Hepatocyte (in vitro differentiated cells): ENCODE data around the gene BCAS3. TPM values are rescaled to one million over a fixed set of nuclear protein-coding genes. Genes with fewer than 3 reads are reported as not detected.

Experiments used
- DNase-seq: peaks from one replicate; pipeline ENCODE4 v3.0.0-alpha.2; 2016; ENCODE audit warnings: low spot score
- H2AFZ ChIP-seq: fragments of 200-600 bp; sonication (generic); 2 replicates; pipeline ENCODE4 v1.6.0; 2016; ENCODE audit warnings: antibody characterized with exemption, mild to moderate bottlenecking
- H3K27ac ChIP-seq: fragments of 200-600 bp; sonication (generic); 2 replicates; pipeline ENCODE4 v1.5.1; 2016; ENCODE audit warnings: mild to moderate bottlenecking
- H3K27me3 ChIP-seq: fragments of 200-600 bp; sonication (generic); 2 replicates; pipeline ENCODE4 v1.6.1; 2016
- H3K36me3 ChIP-seq: fragments of 200-600 bp; sonication (generic); replicated peaks from 2 replicates; pipeline ENCODE4 v1.5.1; 2016; ENCODE audit warnings: low read depth; ENCODE audit not compliant: insufficient read depth
- H3K4me1 ChIP-seq: fragments of 200-600 bp; sonication (generic); 2 replicates; pipeline ENCODE4 v1.5.1; 2016; ENCODE audit warnings: mild to moderate bottlenecking, moderate library complexity; ENCODE audit not compliant: insufficient read depth
- H3K4me2 ChIP-seq: fragments of 200-600 bp; sonication (generic); 2 replicates; pipeline ENCODE4 v1.6.0; 2016
- H3K4me3 ChIP-seq: fragments of 200-600 bp; sonication (generic); 2 replicates; pipeline ENCODE4 v1.5.1; 2016; ENCODE audit warnings: mild to moderate bottlenecking
- H3K79me2 ChIP-seq: fragments of 200-600 bp; sonication (generic); 2 replicates; pipeline ENCODE4 v1.6.0; 2017; ENCODE audit warnings: mild to moderate bottlenecking
- H3K9me2 ChIP-seq: fragments of 200-600 bp; sonication (generic); replicated peaks from 2 replicates; pipeline ENCODE4 v1.6.0; 2017; ENCODE audit warnings: mild to moderate bottlenecking; ENCODE audit not compliant: insufficient read depth
- H3K9me3 ChIP-seq: fragments of 200-600 bp; sonication (generic); 2 replicates; pipeline ENCODE4 v1.5.1; 2016; ENCODE audit warnings: low read depth, mild to moderate bottlenecking
- H4K20me1 ChIP-seq: fragments of 200-600 bp; sonication (generic); 2 replicates; pipeline ENCODE4 v1.6.0; 2016; ENCODE audit warnings: mild to moderate bottlenecking; ENCODE audit not compliant: insufficient read depth, poor library complexity, severe bottlenecking
- EZH2 ChIP-seq: fragments of 200-600 bp; sonication (generic); IDR thresholded peaks from 2 replicates; pipeline ENCODE4 v1.6.1; 2016; ENCODE audit warnings: antibody characterized with exemption, mild to moderate bottlenecking, borderline replicate concordance
- EZH2phosphoT487 ChIP-seq: fragments of 200-600 bp; sonication (generic); IDR thresholded peaks from one replicate; pipeline ENCODE4 v1.6.1; 2018; ENCODE audit warnings: antibody characterized with exemption, mild to moderate bottlenecking, low read depth, moderate library complexity; ENCODE audit not compliant: unreplicated experiment, severe bottlenecking
- WGBS: methylation state at CpG from one replicate; pipeline ENCODE4 v1.1.6; 2016; ENCODE audit warnings: low lambda C conversion rate; ENCODE audit errors: missing lambda C conversion rate; 5-methylcytosine and 5-hydroxymethylcytosine counted together
- polyA plus RNA-seq: library from polyadenylated mRNA; unstranded; fragments of >200 nt; fragmentation: Nextera tagmentation; extraction: Ambion mirVana; gene quantifications from 2 replicates; pipeline ENCODE4 v1.2.1, GENCODE V29; 2016
- total RNA-seq: library from RNA; depleted of rRNA; stranded (reverse); fragments of >200 nt; gene quantifications from 2 replicates; pipeline ENCODE4 v1.2.3, GENCODE V29; 2014
- TF ChIP-seq, protein P1 (sequence below): fragments of 200-600 bp; sonication (generic); IDR thresholded peaks from 2 replicates; pipeline ENCODE4 v1.5.1; 2016; ENCODE audit warnings: antibody characterized with exemption, mild to moderate bottlenecking; ENCODE audit not compliant: poor library complexity

Gene BCAS3
- total and polyA plus RNA-seq, 2 experiments from 2014 or later, result 16.5 to 58.8 TPM

DNA sequence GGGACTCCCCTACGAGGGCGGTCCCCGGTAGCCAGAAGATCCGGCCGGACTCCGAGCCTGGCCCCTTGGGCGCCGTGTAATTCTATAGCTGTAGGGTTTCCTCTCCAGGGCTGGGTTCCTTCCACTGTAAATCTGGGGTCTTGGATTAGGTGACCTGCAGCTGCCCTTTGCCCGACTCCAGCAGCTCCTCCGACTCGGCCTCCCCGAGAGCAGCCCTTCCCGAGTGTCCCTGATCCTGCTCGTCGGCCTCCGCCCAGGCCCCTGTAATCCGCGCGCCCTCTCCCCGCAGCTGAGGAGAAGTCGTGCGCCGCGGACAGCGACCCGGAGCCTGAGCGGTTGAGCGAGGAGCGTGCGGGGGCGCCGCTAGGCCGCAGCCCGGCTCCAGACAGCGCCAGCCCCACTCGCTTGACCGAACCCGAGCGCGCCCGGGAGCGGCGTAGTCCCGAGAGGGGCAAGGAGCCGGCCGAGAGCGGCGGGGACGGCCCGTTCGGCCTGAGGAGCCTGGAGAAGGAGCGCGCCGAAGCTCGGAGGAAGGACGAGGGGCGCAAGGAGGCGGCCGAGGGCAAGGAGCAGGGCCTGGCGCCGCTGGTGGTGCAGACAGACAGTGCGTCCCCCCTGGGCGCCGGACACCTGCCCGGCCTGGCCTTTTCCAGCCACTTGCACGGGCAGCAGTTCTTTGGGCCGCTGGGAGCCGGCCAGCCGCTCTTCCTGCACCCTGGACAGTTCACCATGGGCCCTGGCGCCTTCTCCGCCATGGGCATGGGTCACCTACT is 727.4 kb downstream of the BCAS3 start:
- Histone ChIP-seq H2AFZ (no peak overlapping the region), H3K79me2 (peaks cover 86% of the 10 kb centered on the region), H3K9me3 (no peaks in the 10 kb centered on the region), H3K27ac (peak overlapping the region; percentile 99), H3K4me3 (peak overlapping the region; percentile 65), H3K4me1 (peaks cover 21% of the 10 kb centered on the region), H3K27me3 (peaks cover 75% of the 10 kb centered on the region), H4K20me1 (peaks cover 24% of the 10 kb centered on the region), H3K36me3 (no peaks in the 10 kb centered on the region), H3K4me2 (peak overlapping the region; percentile 99), H3K9me2 (no peaks in the 10 kb centered on the region)
- TF ChIP-seq, protein P1, sequence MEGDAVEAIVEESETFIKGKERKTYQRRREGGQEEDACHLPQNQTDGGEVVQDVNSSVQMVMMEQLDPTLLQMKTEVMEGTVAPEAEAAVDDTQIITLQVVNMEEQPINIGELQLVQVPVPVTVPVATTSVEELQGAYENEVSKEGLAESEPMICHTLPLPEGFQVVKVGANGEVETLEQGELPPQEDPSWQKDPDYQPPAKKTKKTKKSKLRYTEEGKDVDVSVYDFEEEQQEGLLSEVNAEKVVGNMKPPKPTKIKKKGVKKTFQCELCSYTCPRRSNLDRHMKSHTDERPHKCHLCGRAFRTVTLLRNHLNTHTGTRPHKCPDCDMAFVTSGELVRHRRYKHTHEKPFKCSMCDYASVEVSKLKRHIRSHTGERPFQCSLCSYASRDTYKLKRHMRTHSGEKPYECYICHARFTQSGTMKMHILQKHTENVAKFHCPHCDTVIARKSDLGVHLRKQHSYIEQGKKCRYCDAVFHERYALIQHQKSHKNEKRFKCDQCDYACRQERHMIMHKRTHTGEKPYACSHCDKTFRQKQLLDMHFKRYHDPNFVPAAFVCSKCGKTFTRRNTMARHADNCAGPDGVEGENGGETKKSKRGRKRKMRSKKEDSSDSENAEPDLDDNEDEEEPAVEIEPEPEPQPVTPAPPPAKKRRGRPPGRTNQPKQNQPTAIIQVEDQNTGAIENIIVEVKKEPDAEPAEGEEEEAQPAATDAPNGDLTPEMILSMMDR, result no peak
- TF ChIP-seq EZH2 (peak; percentile 65), EZH2phosphoT487 (peak; percentile 56)
- no peak for DNase-seq
- WGBS, result 19% methylated on average over 71 of the region's 71 CpGs

DNA sequence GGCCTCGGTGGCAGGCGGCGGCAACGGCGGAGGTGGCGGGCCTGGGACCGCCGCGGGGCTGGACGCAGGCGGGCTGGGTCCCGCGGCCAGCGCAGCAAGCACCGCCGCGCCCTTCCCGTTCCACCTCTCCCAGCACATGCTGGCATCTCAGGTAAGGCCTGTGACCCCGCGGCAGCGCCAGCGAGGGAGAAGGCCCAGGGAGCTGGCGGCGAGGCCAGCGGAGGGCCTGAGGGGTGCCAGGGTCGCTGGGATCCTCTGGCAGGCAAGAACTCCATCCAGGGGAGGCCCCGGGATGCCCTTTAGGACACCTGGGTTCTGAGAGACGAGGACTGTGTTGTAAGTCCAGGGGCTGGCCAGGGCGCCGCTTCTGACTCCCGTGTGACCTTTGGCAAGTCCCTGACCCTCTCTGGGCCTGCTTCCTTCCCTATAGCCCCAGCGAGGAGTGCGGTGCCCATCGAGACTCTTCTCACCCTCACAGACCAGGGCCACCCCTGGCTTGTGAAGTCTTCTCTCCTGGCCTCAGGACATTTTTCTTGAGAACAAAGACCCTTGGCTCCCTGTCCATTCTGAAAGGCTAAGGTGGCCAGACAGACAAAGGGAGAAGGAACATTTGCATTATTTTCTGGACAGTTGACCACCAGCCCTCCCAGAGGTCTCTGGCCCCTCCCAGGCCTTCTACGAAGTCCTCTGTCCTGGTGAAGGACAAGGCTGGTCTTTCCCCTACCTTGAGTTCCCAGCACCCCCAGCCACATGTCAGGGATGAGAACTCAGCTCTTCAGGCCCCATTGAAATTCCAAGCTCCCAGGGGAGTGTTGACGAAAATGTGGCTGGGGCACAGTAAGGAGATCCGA is 728.3 kb downstream of the BCAS3 start:
- Histone ChIP-seq H3K4me2 (peak overlapping the region; percentile 99), H3K27me3 (peaks cover 70% of the 10 kb centered on the region), H2AFZ (no peak overlapping the region), H3K4me1 (peaks cover 27% of the 10 kb centered on the region), H3K79me2 (peaks cover 80% of the 10 kb centered on the region), H3K4me3 (no peak overlapping the region), H4K20me1 (peaks cover 20% of the 10 kb centered on the region), H3K36me3 (no peaks in the 10 kb centered on the region), H3K9me2 (no peaks in the 10 kb centered on the region), H3K27ac (peak overlapping the region; percentile 99), H3K9me3 (no peaks in the 10 kb centered on the region)
- 36% methylated on average over 37 of the region's 37 CpGs for WGBS
- DNase-seq, result no peak
- no peak for TF ChIP-seq EZH2phosphoT487
- TF ChIP-seq, protein P1, result no peak
- TF ChIP-seq EZH2, result no peak

DNA sequence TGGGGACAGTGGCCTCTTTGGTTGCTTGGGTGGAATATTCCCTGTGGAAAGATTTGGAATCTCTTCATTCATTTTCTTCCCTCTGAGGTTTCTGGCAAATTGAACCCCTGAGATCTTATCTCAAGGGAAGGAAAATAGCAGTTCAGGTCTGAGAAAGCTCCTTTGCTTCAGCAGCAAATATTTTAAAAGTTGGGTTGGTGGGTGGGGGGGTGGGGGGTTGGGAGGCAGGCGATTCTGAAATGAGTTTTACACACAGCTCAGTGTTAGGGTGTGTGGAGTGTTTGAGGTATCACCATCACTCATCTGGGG is 728.8 kb downstream of the BCAS3 start:
- DNase-seq, result no peak
- no peaks in the 10 kb centered on the region for H3K36me3 ChIP-seq
- 50% methylated on average over 1 of the region's 1 CpG for WGBS
- H3K4me2 ChIP-seq, result peak overlapping the region; percentile 99
- peaks cover 65% of the 10 kb centered on the region for H3K27me3 ChIP-seq
- TF ChIP-seq EZH2phosphoT487 (no peak), EZH2 (no peak)
- TF ChIP-seq, protein P1, result no peak
- no peaks in the 10 kb centered on the region for H3K9me2 ChIP-seq
- H3K79me2 ChIP-seq, result peaks cover 74% of the 10 kb centered on the region
- H3K4me3 ChIP-seq, result no peak overlapping the region
- peak overlapping the region; percentile 99 for H3K27ac ChIP-seq
- H2AFZ ChIP-seq, result no peak overlapping the region
- peaks cover 18% of the 10 kb centered on the region for H4K20me1 ChIP-seq
- H3K4me1 ChIP-seq, result peaks cover 27% of the 10 kb centered on the region
- no peaks in the 10 kb centered on the region for H3K9me3 ChIP-seq
